ENCODE data around the gene FILIP1.

- TF ChIP-seq, protein P1, sequence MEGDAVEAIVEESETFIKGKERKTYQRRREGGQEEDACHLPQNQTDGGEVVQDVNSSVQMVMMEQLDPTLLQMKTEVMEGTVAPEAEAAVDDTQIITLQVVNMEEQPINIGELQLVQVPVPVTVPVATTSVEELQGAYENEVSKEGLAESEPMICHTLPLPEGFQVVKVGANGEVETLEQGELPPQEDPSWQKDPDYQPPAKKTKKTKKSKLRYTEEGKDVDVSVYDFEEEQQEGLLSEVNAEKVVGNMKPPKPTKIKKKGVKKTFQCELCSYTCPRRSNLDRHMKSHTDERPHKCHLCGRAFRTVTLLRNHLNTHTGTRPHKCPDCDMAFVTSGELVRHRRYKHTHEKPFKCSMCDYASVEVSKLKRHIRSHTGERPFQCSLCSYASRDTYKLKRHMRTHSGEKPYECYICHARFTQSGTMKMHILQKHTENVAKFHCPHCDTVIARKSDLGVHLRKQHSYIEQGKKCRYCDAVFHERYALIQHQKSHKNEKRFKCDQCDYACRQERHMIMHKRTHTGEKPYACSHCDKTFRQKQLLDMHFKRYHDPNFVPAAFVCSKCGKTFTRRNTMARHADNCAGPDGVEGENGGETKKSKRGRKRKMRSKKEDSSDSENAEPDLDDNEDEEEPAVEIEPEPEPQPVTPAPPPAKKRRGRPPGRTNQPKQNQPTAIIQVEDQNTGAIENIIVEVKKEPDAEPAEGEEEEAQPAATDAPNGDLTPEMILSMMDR (IDR thresholded peaks at IDR 0.05), result no peak
- TF ChIP-seq POLR2A (IDR thresholded peaks at IDR 0.05), result no peak
These were observed 236.1 kb downstream of the FILIP1 start for GRCh38 chr6:75257343-75258087.
